ENCODE data around the gene KCNG3. TPM values are rescaled to one million over a fixed set of nuclear protein-coding genes. Genes with fewer than 3 reads are reported as not detected.

KCNG3 gene
- total and polyA plus RNA-seq, 7 donors: not detected

DNA sequence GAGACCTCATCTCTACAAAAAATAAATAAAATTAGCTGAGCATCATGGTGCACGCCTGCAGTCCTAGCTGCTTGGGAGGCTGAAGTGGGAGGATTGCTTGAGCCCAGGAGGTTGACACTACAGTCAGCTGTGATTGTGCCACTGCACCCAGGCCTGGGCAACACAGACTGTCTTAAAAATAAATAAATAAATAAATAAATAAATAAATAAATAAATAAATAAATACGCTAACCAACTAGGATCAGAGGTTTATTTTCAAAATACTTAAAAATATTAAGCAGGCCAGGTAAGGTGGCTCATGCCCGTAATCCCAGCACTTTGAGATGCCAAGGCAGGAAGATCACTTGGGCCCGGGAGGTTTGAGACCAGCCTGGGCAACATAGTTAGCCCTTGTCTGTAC, 63.6 kb downstream of the KCNG3 start:
- H3K4me1 ChIP-seq: no peaks in the 10 kb centered on the region
- no peaks in the 10 kb centered on the region for H3K9me3 ChIP-seq
- no peaks in the 10 kb centered on the region for H3K36me3 ChIP-seq (ENCODE audit: insufficient read depth in 1 of 2, low read depth in 1 of 2)
- WGBS, 3 donors: 93 to 97% (median 96%) methylated on average over 4 of the region's 4 CpGs
- H3K4me3 ChIP-seq: no peak overlapping the region
- TF ChIP-seq, protein P1, sequence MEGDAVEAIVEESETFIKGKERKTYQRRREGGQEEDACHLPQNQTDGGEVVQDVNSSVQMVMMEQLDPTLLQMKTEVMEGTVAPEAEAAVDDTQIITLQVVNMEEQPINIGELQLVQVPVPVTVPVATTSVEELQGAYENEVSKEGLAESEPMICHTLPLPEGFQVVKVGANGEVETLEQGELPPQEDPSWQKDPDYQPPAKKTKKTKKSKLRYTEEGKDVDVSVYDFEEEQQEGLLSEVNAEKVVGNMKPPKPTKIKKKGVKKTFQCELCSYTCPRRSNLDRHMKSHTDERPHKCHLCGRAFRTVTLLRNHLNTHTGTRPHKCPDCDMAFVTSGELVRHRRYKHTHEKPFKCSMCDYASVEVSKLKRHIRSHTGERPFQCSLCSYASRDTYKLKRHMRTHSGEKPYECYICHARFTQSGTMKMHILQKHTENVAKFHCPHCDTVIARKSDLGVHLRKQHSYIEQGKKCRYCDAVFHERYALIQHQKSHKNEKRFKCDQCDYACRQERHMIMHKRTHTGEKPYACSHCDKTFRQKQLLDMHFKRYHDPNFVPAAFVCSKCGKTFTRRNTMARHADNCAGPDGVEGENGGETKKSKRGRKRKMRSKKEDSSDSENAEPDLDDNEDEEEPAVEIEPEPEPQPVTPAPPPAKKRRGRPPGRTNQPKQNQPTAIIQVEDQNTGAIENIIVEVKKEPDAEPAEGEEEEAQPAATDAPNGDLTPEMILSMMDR (IDR thresholded peaks at IDR 0.05): no peak
- intact Hi-C loops (cut with DNase I): no loop called here
- H3K27me3 ChIP-seq (ENCODE audit: insufficient read depth in 3 of 3, low read length in 2 of 3): peaks cover 0 to 4% (median 0%) of the 10 kb centered on the region in 3 donors
- H3K27ac ChIP-seq: no peak overlapping the region
- no peak for ATAC-seq
- no peak for DNase-seq

DNA sequence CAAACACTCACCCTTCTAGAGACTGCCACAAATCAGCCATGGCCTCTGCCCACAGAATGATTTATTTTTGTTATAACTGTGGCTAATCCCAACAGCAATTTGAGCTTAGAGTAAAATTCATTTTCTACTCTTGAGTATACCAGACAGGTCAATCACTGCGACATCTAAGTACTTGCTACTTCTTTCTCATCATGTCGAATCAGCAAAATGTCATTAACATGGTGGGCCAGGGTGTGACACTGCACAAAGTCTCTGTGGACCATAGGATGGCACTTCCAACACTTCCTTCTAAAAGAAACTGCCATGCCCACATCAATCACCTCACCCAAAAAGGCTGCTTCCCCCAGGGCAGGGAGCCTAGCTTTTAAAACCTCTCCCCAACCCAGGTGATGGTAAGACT, 64.4 kb downstream of the KCNG3 start:
- Histone ChIP-seq H3K9me3 (no peaks in the 10 kb centered on the region), H3K4me1 (no peaks in the 10 kb centered on the region), H3K27ac (no peak overlapping the region), H3K4me3 (no peak overlapping the region), H3K27me3 (ENCODE audit: insufficient read depth in 3 of 3, low read length in 2 of 3) (peaks cover 0 to 4% (median 0%) of the 10 kb centered on the region in 3 donors), H3K36me3 (ENCODE audit: insufficient read depth in 1 of 2, low read depth in 1 of 2) (no peaks in the 10 kb centered on the region)
- intact Hi-C loops (cut with DNase I): no loop called here
- no peak for DNase-seq
- 59 to 71% (median 70%) methylated on average over 2 of the region's 2 CpGs for WGBS, 3 donors
- TF ChIP-seq, protein P1 (IDR thresholded peaks at IDR 0.05): no peak
- ATAC-seq: no peak

DNA sequence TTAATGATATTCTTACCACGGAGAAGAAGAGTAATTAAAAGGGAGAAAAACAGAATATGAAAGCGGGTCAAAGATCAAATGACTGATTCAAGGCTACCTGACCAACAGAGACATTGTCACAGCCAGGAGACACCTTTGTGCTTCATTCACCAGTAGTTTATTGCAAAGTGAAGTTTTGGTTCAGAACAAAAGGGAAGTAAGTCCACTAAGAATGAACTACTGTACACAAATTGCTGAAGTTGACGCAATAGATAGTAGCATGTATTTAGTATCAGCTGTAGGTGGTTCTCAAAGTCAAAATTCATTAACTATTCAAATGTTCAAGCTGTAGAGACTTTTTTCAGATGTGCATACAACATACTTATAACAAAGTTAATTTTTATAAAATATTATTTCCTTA, 68.1 kb downstream of the KCNG3 start:
- WGBS, 3 donors: 77 to 86% (median 85%) methylated on average over 3 of the region's 3 CpGs
- peaks cover 0 to 4% (median 2%) of the 10 kb centered on the region in 3 donors for H3K27me3 ChIP-seq (ENCODE audit: insufficient read depth in 3 of 3, low read length in 2 of 3)
- TF ChIP-seq, protein P1 (IDR thresholded peaks at IDR 0.05): no peak
- H3K27ac ChIP-seq: no peak overlapping the region
- no peak for DNase-seq
- no peaks in the 10 kb centered on the region for H3K9me3 ChIP-seq
- no peak for ATAC-seq
- H3K4me1 ChIP-seq: no peaks in the 10 kb centered on the region
- intact Hi-C loops (cut with DNase I): no loop called here
- no peaks in the 10 kb centered on the region for H3K36me3 ChIP-seq (ENCODE audit: insufficient read depth in 1 of 2, low read depth in 1 of 2)
- H3K4me3 ChIP-seq: no peak overlapping the region

DNA sequence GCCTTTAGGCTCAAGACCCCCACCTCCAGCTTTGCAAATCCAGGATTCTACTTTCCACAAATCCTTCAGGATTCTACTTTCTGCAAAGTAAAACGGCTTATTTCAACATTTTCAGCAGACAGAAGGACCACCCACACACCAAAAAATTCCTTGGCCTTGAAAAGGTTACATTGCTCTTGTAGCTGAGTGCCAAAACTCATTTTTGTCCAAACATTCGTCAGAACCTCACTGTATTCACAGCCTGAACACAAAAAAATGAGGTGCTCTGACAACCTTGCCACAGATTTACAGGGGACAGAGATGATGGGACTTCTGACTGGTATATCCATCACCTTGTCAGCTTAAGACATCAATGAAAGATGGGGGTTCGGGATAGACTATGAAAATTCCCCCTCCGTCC, 69.7 kb downstream of the KCNG3 start:
- H3K4me3 ChIP-seq: no peak overlapping the region
- DNase-seq: no peak
- no peaks in the 10 kb centered on the region for H3K9me3 ChIP-seq
- H3K4me1 ChIP-seq: no peaks in the 10 kb centered on the region
- no peak for ATAC-seq
- TF ChIP-seq, protein P1 (IDR thresholded peaks at IDR 0.05): no peak
- WGBS, 3 donors: 38 to 47% (median 42%) methylated on average over 4 of the region's 4 CpGs
- no peak overlapping the region for H3K27ac ChIP-seq
- H3K27me3 ChIP-seq (ENCODE audit: insufficient read depth in 3 of 3, low read length in 2 of 3): peaks cover 0 to 4% (median 2%) of the 10 kb centered on the region in 3 donors
- intact Hi-C loops (cut with DNase I): no loop called here
- no peaks in the 10 kb centered on the region for H3K36me3 ChIP-seq (ENCODE audit: insufficient read depth in 1 of 2, low read depth in 1 of 2)

DNA sequence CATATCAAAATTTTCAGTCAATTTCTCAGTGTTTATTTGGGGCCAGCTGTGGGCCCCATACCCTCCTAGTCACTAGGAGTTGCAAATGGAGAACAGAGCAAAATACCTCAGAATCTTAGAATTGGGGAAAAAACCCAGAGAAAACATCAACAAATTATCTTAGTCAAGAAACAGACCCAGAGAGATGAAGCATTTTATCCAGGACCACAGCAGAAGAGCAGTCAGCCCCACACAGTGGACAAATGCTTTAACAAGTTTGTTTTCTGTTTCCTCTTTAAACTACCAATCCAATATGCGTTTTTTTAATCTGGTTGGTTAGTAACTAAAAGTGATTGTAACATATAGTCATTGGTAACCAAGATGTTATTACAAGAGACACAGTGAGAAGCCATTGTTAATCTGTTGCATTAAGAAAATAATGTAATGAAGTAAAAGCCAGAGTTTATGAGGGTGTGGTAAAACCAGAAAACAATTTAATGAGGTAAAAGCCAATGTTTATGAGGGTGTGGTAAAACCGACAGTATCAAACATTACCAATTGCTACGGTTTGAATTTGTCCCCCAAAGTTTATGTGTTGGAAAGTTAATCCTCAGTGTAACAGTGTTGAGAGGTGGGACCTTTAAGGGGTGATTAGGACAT, 72.1 kb downstream of the KCNG3 start:
- DNase-seq (no peak), ATAC-seq (no peak)
- 58 to 68% (median 68%) methylated on average over 3 of the region's 3 CpGs for WGBS, 3 donors
- Histone ChIP-seq H3K27ac (no peak overlapping the region), H3K4me1 (no peaks in the 10 kb centered on the region), H3K27me3 (ENCODE audit: insufficient read depth in 3 of 3, low read length in 2 of 3) (peaks cover 0 to 4% (median 2%) of the 10 kb centered on the region in 3 donors), H3K9me3 (no peaks in the 10 kb centered on the region), H3K4me3 (no peak overlapping the region), H3K36me3 (ENCODE audit: insufficient read depth in 1 of 2, low read depth in 1 of 2) (no peaks in the 10 kb centered on the region)
- TF ChIP-seq, protein P1 (IDR thresholded peaks at IDR 0.05): no peak
- intact Hi-C loops (cut with DNase I): no loop called here
